Gastrocnemius medialis (tissue), 4 donors: Measurements from ENCODE around the gene PLD1.

Experiments used
- POLR2A ChIP-seq, 2 donors: fragments of 450-650 bp; IDR thresholded peaks; one replicate each; pipeline ENCODE4 v1.6.1; 2017; ENCODE audit warnings: antibody characterized with exemption in 2 of 2, mild to moderate bottlenecking in 2 of 2, moderate library complexity in 2 of 2
- TF ChIP-seq, protein P1 (sequence below), 5 experiments: fragments of 450-650 bp in 3 of 5; fragments of 200-600 bp in 2 of 5; sonication (generic) in 2 of 5; IDR thresholded peaks in 4 of 5; conservative IDR thresholded peaks in 1 of 5; 1 replicate in 4 of 5; 2 replicates in 1 of 5; pipeline ENCODE4 v1.5.1; 2016 to 2019; ENCODE audit warnings: antibody characterized with exemption in 5 of 5, mild to moderate bottlenecking in 3 of 5, moderate library complexity in 3 of 5

DNA sequence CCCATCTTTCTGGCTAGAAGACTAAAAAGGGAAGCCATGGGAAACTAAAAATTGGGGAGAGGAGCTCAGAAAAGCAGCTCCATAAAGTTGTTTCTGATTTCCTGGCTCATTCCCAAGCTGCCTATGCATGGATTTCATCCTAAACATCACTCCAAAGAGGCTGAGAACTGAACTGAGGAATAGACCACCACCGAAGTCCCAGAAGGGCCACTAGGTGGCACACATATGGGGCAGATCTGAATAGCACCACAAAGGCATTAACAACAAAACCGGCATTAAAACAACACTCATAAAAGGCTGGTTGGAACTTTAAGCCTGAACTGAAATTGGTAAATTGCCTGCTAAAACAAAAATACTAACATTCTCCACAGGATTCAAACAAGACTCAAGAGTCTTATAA, 106.3 kb downstream of the PLD1 start:
- TF ChIP-seq POLR2A (IDR thresholded peaks at IDR 0.05), result no peak
- TF ChIP-seq, protein P1, sequence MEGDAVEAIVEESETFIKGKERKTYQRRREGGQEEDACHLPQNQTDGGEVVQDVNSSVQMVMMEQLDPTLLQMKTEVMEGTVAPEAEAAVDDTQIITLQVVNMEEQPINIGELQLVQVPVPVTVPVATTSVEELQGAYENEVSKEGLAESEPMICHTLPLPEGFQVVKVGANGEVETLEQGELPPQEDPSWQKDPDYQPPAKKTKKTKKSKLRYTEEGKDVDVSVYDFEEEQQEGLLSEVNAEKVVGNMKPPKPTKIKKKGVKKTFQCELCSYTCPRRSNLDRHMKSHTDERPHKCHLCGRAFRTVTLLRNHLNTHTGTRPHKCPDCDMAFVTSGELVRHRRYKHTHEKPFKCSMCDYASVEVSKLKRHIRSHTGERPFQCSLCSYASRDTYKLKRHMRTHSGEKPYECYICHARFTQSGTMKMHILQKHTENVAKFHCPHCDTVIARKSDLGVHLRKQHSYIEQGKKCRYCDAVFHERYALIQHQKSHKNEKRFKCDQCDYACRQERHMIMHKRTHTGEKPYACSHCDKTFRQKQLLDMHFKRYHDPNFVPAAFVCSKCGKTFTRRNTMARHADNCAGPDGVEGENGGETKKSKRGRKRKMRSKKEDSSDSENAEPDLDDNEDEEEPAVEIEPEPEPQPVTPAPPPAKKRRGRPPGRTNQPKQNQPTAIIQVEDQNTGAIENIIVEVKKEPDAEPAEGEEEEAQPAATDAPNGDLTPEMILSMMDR (IDR thresholded peaks at IDR 0.05 in 4 of 5, conservative IDR thresholded peaks at IDR 0.05 in 1 of 5), result peak in 2 of 5 experiments; percentile 14 to 26
